GM12891 (cell line): Measurements from ENCODE around the gene GDI1.

Experiments
- POLR2A ChIP-seq: IDR thresholded peaks from 2 replicates; pipeline ENCODE4 v1.6.1; 2011; ENCODE audit warnings: low read depth, low read length, control low read depth
- POLR2AphosphoS5 ChIP-seq: IDR thresholded peaks from 2 replicates; pipeline ENCODE4 v1.6.1; 2011; ENCODE audit warnings: low read depth, low read length, control low read depth
- TAF1 ChIP-seq: IDR thresholded peaks from 2 replicates; pipeline ENCODE4 v1.6.1; 2011; ENCODE audit warnings: low read depth, low read length, control low read depth

DNA sequence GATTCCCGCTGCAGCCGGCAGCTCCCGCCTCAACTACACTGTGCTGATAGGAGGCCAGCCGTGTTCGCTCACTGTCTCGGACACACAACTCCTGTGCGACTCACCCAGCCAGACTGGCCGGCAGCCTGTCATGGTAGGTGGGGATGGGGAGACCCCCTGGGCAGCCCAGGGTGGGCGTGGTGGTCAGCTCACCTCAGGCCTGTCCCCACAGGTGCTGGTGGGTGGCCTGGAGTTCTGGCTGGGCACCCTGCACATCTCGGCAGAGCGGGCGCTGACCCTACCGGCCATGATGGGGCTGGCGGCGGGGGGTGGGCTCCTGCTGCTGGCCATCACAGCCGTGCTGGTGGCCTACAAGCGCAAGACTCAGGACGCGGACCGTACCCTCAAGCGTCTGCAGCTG is 30.6 kb downstream of the GDI1 start:
- no peak for TF ChIP-seq TAF1
- TF ChIP-seq POLR2A = no peak
- no peak for TF ChIP-seq POLR2AphosphoS5
